Activated CD8-positive, alpha-beta T cell treated with anti-CD3 and anti-CD28 coated beads for 36 hours (primary cell): Measurements from ENCODE around the gene SIK1. TPM values are rescaled to one million over a fixed set of nuclear protein-coding genes. Genes with fewer than 3 reads are reported as not detected.
"Not testable (repeated sequence)": the region's sequence is repeated elsewhere in the genome, so short reads cannot be mapped to it uniquely, and the experiment has no call there.

ENCODE experiments used
- ATAC-seq: fragments of 200-7000 bp; cut with Tn5 transposase; one replicate; pipeline ENCODE4 v1.10.0; 2021; ENCODE audit warnings: mild to moderate bottlenecking, moderate library complexity
- CTCF ChIA-PET: fragments of 350-600 bp; sonication (Branson Sonifier 250); formaldehyde crosslinking; loops from one replicate; lab custom pipeline; 2021; ENCODE audit warnings: antibody characterized with exemption; lab: Charles Lee
- POLR2A ChIA-PET: fragments of 350-600 bp; sonication (Branson Sonifier 250); formaldehyde crosslinking; loops from one replicate; lab custom pipeline; 2021; ENCODE audit warnings: antibody characterized with exemption; lab: Charles Lee
- DNase-seq: peaks from one replicate; pipeline ENCODE4 v3.0.0-alpha.2; 2020
- H3K27ac Mint-ChIP-seq: one replicate; pipeline ENCODE4 v1.8.0; 2021; ENCODE audit warnings: mild to moderate bottlenecking, mixed read lengths
- H3K27me3 Mint-ChIP-seq: one replicate; pipeline ENCODE4 v1.8.0; 2021; ENCODE audit warnings: mixed read lengths
- H3K36me3 Mint-ChIP-seq: one replicate; pipeline ENCODE4 v1.8.0; 2021; ENCODE audit warnings: low read depth, mixed read lengths
- H3K4me1 Mint-ChIP-seq: one replicate; pipeline ENCODE4 v1.8.0; 2021; ENCODE audit warnings: low read depth, mixed read lengths
- H3K4me3 Mint-ChIP-seq: one replicate; pipeline ENCODE4 v1.8.0; 2021; ENCODE audit warnings: mild to moderate bottlenecking, moderate library complexity, mixed read lengths
- H3K9me3 Mint-ChIP-seq: one replicate; pipeline ENCODE4 v1.8.0; 2021; ENCODE audit warnings: mixed read lengths
- intact Hi-C: fragments of 100-400 bp; cut with micrococcal nuclease; formaldehyde crosslinking; loops from one replicate; pipeline ENCODE4 v1.10.0; 2022
- total RNA-seq, 2 experiments: library from RNA; stranded (reverse); gene quantifications; one replicate each; pipeline ENCODE4 v1.2.3, GENCODE V29; 2021

SIK1 gene
- total RNA-seq, 2 experiments from 2014 or later, result 23.8 to 27.3 TPM

DNA sequence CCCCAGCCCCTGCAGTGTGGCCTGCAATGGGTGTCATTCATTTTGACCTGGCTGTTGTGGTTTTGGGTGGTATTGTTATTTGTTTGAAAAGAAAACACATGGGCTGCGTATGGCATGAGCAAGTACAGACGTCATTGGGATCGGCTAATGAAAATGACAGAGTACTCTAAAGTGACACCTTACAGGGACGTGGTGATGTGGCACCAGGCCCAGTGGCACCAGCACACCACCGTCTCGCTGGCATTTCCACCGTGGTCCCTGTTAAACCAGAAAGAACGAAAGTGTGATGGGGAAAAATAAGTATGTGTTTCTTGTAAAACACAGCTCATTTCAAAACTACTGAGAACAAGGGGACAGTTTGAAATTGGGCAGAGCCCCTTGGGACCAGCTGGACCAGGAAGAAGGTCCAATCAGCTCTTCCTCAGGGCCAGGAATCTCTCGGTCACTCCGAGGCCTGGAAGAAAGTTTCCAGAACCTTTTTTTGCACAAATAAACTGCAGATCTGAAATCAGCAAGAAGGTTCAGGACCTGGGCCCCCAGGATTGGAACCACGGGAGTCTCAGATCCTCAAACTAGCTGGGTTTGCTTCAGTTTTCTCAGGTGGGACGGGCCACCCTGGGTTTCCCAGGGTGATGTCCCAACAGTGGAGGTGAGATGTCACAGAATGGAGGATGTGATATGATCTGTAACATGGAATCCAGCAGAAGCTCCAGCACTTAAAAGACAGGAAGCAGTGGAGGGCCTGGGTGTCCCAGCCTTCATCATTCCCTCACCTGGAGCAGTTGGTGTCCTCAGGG, 6.6 kb upstream of the SIK1 start:
- DNase-seq, CTCF ChIA-PET, H3K4me3 Mint-ChIP-seq, H3K4me1 Mint-ChIP-seq, intact Hi-C loops, H3K27ac Mint-ChIP-seq, ATAC-seq, H3K27me3 Mint-ChIP-seq, H3K36me3 Mint-ChIP-seq, POLR2A ChIA-PET, H3K9me3 Mint-ChIP-seq: not testable (repeated sequence)

DNA sequence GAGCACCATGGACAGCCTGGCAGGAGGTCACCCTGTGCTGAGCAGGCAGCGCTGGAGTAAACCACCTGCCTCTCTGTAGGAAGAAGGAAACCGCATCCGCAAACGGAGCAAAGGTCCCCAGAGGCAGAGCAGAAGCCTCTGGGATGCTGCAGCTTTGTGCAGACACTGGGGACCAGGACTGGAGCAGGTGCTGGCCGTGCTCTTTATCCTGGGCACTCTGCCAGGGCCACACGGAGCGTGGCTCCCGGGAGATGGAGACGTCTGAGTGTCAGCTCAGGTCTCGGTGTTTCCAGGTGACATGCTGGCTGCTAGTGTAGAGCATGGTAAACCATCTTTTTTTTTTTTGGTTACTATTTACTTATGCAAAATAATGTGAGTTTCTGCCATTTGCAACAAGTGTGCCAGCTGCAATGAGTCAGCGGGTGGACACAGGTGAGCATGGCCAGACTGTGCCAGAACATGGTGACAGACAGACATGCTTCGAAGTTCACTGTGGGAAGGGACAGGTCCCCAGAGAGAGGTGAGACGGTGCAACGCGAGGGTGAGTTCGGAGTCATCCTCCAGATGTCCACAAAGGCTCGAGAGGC, 4.0 kb upstream of the SIK1 start:
- intact Hi-C loops, POLR2A ChIA-PET, H3K36me3 Mint-ChIP-seq: not testable (repeated sequence)

DNA sequence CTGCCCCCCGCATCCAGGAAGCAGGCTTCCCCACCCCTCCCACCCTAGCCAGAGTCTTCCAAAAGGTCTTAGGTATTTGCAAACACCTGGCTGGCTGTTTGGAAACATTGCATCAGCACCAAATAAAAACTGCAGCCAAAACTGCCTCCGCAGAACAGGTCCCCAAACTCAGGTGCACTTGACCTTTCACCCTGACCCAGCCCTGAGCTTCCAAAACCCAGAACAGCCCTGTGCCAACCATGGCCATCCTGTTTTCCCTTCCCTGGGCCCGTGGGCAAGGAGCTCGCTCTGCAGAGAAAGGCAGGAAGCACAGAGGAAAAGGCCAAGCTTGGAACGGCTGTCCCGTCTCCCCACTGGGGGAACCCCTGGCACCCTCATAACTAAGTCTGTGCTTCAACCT, 2.0 kb upstream of the SIK1 start:
- H3K27ac Mint-ChIP-seq, DNase-seq, intact Hi-C loops, POLR2A ChIA-PET, ATAC-seq, H3K36me3 Mint-ChIP-seq, H3K4me1 Mint-ChIP-seq, H3K27me3 Mint-ChIP-seq, H3K9me3 Mint-ChIP-seq, CTCF ChIA-PET, H3K4me3 Mint-ChIP-seq: not testable (repeated sequence)

More for the DNA sequence above, 4.0 kb upstream of the SIK1 start:
- H3K9me3 Mint-ChIP-seq, H3K4me1 Mint-ChIP-seq, H3K27ac Mint-ChIP-seq, H3K27me3 Mint-ChIP-seq, H3K4me3 Mint-ChIP-seq, ATAC-seq, CTCF ChIA-PET, DNase-seq: not testable (repeated sequence)

DNA sequence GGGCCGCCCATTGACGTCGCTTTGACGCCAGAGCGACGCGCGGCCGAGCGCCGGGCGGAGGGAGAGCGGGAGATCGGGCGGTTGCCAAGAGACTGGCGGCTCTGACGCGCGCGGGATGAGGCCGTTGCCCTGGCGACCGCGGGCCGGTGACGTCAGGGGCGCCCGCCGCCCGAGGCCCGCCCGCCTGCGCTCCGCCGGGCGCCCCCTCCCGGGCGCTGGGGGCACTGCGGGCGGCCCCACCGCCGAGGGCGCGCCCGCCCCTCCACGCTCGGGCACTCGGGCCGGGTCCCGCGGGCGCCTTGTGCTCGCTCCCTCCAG, 270 bp upstream of the SIK1 start:
- peak; percentile 94 for ATAC-seq
- intact Hi-C loops, H3K4me1 Mint-ChIP-seq, H3K4me3 Mint-ChIP-seq, H3K9me3 Mint-ChIP-seq, H3K36me3 Mint-ChIP-seq, H3K27me3 Mint-ChIP-seq, DNase-seq, H3K27ac Mint-ChIP-seq, CTCF ChIA-PET, POLR2A ChIA-PET: not testable (repeated sequence)

DNA sequence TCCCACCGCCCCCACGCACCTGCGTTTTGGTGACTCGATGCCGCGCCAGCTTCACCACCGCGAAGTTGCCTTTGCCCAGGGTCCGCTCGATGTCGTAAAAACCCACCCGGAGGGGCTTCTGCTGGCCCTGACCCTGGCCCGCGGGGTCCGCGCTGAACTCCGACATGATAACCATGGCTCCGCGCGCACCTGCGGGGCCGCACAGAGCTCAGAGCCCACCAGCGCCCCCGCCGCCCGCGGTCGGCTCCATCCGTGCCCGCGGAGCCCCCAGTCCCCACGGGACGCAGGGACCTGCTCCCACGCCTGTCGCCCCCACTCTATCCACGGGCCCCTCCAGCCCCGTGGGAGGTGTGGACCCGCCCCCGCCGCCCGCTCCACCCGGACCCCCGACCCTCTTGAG, 927 bp downstream of the SIK1 start:
- H3K9me3 Mint-ChIP-seq, POLR2A ChIA-PET, H3K27me3 Mint-ChIP-seq, DNase-seq, H3K36me3 Mint-ChIP-seq, CTCF ChIA-PET, H3K4me1 Mint-ChIP-seq, H3K4me3 Mint-ChIP-seq, ATAC-seq, intact Hi-C loops, H3K27ac Mint-ChIP-seq: not testable (repeated sequence)

DNA sequence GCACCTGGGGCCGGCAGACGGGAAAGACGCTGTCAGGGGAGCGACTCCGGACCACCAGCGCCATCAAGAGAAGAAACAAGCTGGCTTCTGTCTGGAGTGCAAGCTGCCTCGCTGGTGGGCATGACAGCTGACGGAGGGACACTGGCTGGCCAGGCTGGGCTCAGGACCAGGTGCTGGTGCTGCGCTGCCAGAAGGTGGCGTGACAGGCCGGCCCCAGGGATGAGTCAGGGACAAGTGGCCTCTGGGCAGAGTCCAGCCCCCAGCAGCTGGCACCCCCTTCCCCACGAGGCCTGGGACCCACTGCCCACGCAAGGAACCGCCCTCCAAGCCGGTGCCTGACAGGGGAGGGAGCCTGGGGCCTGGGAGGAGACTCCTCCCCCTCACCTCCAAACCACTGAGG, 7.5 kb downstream of the SIK1 start:
- H3K4me1 Mint-ChIP-seq, H3K27me3 Mint-ChIP-seq, H3K9me3 Mint-ChIP-seq, ATAC-seq, DNase-seq, H3K36me3 Mint-ChIP-seq, POLR2A ChIA-PET, CTCF ChIA-PET, H3K27ac Mint-ChIP-seq, intact Hi-C loops, H3K4me3 Mint-ChIP-seq: not testable (repeated sequence)

DNA sequence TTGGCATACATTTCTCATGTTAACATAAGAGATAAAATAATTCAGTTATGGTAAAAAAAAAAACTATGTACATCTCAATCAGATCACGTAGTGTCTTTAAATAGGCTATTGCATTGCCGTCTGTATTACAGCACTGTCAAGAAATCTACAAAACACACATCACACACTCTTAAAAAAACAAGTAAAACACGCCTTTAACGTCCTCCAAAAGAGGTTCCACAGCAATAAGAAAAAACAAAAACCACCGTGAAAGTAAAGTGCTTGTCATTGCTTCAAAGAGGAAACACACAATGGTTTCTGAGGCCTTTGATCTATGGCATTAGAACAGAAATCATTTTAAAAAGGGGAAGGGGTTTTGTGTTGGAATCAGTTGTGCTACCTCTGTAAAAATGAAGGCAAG, 12.4 kb downstream of the SIK1 start:
- peak overlapping the region; percentile 59 for H3K27ac Mint-ChIP-seq
- CTCF ChIA-PET, H3K4me3 Mint-ChIP-seq, POLR2A ChIA-PET, DNase-seq, intact Hi-C loops, H3K27me3 Mint-ChIP-seq, H3K9me3 Mint-ChIP-seq, H3K36me3 Mint-ChIP-seq, H3K4me1 Mint-ChIP-seq: not testable (repeated sequence)
- ATAC-seq, result peak; percentile 25

DNA sequence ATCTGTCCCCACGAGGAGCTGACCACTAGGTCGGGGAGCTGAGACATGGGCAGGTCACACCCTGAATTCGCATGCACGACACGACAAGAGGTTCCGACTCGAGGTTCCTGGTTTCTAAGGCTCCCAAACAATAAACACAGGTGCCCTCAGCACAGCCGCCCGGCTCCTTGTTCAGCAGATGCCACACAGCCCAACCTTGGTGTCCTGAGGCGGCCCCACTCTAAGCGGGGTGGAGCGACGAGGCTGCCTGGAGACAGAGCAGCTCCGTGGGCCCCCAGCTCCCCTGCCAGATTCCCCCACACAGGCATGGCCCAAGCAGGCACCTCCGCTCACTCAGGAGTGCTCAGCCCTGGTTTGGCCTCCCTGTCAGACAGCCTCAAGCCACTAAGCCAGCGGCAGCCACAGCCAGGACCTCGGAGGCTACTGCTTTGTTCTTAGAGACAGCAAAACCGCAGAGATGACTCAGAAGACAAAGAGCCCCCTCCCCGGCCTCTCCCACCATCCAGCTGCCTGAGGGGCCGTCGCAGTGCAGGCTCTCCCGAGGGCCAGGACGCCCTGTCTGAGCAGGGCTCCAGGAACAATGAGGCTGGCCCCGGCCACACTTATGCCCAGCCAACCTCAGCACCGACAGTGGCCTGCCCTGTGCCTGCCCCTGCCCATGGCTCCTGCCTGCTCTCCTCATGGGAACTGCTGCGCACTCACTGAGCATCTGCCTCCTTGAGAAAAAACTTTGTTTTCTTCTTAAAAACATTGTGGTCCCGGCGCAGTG, 14.7 kb downstream of the SIK1 start:
- H3K27me3 Mint-ChIP-seq, H3K9me3 Mint-ChIP-seq, intact Hi-C loops, H3K4me3 Mint-ChIP-seq, H3K4me1 Mint-ChIP-seq, CTCF ChIA-PET, POLR2A ChIA-PET, ATAC-seq, H3K27ac Mint-ChIP-seq, DNase-seq, H3K36me3 Mint-ChIP-seq: not testable (repeated sequence)

DNA sequence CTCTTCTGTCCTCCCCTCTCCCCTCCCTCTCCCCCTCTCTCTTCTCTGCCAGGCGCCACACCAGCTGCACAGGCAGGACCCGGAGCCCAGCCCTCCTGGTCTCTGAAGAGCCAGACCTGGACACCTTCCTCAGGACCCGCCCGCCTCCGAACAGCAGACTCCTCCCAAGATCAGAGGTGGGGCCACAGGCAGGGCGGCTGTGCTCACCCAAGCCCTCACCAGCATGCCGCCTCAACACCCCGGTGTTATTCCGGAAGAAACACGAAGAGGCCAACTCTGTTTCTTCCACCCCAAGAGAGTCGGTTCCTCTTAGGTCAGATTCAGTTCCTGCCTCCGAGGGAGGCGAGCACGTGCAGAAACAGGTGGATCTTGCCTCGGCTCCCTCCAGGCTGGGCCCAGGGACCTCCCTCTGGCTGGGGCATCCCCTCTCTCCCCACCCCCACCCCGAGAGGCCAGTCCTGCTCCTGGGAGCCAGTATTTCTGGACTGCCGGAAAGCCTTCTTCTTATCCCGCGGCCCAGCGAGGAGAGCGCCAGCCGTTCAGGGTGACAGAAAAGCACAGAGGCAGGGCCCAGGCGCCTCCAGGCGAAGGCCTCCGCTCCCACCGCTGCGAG, 16.4 kb downstream of the SIK1 start:
- H3K4me1 Mint-ChIP-seq, CTCF ChIA-PET, intact Hi-C loops, H3K9me3 Mint-ChIP-seq, H3K4me3 Mint-ChIP-seq, POLR2A ChIA-PET, H3K27ac Mint-ChIP-seq, DNase-seq, H3K36me3 Mint-ChIP-seq, H3K27me3 Mint-ChIP-seq: not testable (repeated sequence)
- peak; percentile 84 for ATAC-seq

DNA sequence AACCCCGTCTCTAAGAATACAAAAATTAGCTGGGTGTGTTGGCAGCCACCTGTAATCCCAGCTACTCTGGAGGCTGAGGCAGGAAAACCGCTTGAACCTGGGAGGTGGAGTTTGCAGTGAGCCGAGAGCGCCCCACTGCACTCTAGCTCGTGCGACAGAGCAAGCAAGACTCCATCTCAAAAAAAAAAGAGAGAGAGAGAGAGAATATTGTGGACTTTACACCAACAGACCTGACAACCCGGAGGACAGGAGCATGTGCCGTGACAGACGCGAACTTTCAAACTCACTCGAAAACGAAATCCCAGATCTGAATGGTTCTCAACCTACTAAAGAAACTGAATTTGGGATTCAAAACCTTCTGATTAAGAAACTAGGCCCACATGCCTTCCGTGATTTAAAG, 19.8 kb downstream of the SIK1 start:
- ATAC-seq, H3K36me3 Mint-ChIP-seq, H3K4me1 Mint-ChIP-seq, CTCF ChIA-PET, H3K27me3 Mint-ChIP-seq, DNase-seq, intact Hi-C loops, POLR2A ChIA-PET, H3K27ac Mint-ChIP-seq, H3K9me3 Mint-ChIP-seq, H3K4me3 Mint-ChIP-seq: not testable (repeated sequence)

DNA sequence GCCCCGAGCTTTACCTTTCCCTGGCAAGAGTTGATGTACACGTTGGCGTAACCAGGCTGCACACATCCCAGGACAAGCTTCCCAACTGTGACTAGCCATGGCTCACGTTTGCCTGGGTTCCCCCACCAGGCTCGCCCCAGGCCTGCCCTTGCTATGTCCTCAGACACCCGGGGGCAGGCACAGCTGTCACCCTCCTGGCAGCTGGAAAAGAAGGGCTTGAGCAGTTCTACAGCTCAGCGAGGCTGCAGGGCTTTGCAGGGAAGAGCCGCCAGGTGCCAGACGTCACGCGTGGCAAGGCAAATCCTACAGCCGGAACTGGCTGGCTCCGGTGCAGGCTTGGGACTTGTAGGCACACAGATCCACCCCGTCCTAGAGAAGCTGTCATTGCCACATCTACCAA, 22.5 kb downstream of the SIK1 start:
- H3K27me3 Mint-ChIP-seq, intact Hi-C loops: not testable (repeated sequence)

More for the DNA sequence above, 22.5 kb downstream of the SIK1 start:
- H3K9me3 Mint-ChIP-seq, DNase-seq, CTCF ChIA-PET, H3K4me3 Mint-ChIP-seq, H3K27ac Mint-ChIP-seq, H3K36me3 Mint-ChIP-seq, H3K4me1 Mint-ChIP-seq, ATAC-seq, POLR2A ChIA-PET: not testable (repeated sequence)
